GM19035 (cell line): Measurements from ENCODE around the gene LYZ.
A peak's percentile ranks its signal among the peaks of the same experiment; 100 is the strongest.

Source experiments
- ATAC-seq: cut with Tn5 transposase; IDR thresholded peaks from one replicate; pipeline ENCODE4 v1.9.1; 2021; ENCODE audit not compliant: unreplicated experiment

Gene LYZ

GRCh38 chr12:69338120-69338859 is 9.9 kb upstream of the LYZ start:
- ATAC-seq = no peak

DNA sequence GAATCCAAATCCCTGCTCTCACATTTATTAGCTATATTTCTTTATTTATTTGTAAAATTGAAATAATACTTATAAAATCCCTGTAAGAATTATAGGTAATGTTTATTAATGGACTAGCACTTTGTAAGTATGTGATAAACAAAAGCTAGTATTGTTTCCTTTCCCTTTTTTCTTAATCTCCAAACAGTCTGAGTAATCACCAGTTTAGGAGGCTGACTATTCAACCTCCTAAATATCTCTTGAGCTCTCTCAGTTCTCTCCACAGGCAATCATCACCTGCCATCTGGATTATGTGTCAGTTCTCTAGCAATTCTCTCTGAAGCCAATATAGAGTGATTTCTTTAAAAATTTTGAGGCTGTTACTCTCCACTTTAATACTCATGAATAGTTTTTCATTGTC is 9.2 kb upstream of the LYZ start:
- no peak for ATAC-seq

GRCh38 chr12:69339999-69340398 is 8.2 kb upstream of the LYZ start:
- ATAC-seq = no peak

DNA sequence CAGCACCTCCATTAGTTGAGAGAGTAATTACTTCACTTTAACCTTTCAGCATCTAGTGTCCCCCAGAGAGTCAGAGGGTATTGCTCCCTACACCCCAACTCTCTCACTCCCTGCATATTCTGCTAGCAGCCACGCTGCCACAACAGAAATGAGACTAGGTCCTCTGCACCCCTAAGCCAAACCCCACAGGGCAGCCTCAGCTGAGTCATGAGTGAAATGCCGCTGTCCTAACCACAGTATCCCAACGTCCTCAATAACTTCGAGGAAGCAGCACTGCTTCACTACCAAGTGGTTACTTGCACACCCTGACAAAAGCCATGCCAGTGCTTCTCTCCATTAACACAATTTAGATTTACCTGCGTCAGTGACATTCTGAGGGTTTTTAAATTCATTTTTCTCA is 6.9 kb upstream of the LYZ start:
- ATAC-seq = no peak

GRCh38 chr12:69342421-69342820 is 5.8 kb upstream of the LYZ start:
- ATAC-seq = no peak

DNA sequence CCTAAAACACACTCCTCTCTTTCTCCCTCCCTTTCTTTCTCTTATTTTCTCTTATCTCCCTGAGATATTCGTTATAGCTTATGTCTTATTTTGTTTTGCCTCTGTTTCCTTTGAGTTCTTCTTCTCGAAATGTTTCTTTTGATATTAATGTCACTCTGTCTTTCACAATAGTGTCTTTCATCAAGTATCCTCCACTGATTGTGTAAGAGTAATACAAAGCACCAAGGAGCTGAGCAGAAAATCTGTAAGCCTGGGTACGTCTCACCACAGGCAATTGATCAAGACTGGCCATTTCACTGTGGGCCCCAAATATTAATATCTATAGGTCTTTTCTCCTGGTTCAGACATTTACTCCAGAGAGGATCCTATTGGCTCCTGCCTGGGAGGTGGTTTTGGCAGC is 4.8 kb upstream of the LYZ start:
- ATAC-seq = no peak

GRCh38 chr12:69343885-69344612 is 4.1 kb upstream of the LYZ start:
- no peak for ATAC-seq

DNA sequence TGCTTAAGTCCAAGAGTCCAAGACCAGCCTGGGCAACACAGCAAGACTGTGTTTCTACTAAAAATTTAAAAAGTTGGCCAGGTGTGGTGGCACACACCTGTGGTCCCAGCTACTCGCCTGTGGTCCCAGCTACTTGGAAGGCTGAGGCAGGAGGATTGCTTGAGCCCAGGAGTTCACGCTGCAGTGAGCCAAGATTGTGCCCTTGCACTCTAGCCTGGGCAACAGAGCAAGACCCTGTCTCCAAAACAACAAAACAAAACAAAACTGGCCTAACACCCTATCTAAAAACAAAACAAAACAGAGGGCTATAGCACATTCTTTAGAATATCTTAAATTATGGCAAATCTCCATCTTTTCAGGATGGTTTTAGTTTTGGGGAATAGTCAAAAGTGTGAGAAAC is 3.1 kb upstream of the LYZ start:
- no peak for ATAC-seq

DNA sequence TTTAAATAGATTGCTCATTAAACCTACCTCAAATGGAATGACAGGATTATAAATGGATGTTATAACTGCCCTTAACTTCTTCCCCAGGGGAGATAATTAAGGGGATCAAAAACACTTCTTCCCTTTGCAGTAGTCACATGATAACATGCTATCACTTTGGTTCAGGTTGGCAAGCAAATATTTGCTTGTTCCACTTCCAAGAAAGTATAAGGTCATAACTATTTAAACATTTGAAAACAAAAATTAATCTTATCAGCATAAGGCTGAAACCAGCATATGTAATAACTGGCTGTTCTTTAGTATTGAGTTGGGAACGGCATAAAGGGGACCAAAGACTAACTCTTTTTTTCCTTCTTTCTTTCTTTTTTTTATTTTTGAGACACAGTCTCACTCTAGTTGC is 2.4 kb upstream of the LYZ start:
- no peak for ATAC-seq

GRCh38 chr12:69350002-69350626 is 1.9 kb downstream of the LYZ start:
- ATAC-seq = no peak

DNA sequence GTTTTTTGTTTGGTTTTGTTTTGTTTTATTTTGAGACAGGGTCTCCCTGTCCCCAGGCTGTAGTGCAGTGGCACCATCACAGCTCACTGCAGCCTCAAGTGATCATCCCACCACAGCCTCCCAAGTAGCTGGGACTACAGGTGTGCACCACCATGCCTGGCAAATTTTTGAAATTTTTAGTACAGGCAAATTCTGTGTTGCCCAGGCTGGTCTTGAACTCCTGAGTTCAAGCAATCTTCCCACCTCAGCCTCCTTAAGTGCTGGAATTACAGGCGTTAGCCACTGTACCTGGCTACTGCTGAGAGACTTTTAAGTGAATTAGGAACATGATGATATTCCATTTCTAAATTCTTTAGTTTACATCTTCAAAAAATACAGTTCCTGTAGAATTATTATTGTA is 2.6 kb downstream of the LYZ start:
- no peak for ATAC-seq

- no peak for ATAC-seq
Measured at GRCh38 chr12:69351462-69352236, 3.5 kb downstream of the LYZ start.

- no peak for ATAC-seq
Measured at GRCh38 chr12:69352904-69353303, 4.7 kb downstream of the LYZ start.

- ATAC-seq = no peak
Measured at GRCh38 chr12:69354172-69354555, 6.0 kb downstream of the LYZ start.

DNA sequence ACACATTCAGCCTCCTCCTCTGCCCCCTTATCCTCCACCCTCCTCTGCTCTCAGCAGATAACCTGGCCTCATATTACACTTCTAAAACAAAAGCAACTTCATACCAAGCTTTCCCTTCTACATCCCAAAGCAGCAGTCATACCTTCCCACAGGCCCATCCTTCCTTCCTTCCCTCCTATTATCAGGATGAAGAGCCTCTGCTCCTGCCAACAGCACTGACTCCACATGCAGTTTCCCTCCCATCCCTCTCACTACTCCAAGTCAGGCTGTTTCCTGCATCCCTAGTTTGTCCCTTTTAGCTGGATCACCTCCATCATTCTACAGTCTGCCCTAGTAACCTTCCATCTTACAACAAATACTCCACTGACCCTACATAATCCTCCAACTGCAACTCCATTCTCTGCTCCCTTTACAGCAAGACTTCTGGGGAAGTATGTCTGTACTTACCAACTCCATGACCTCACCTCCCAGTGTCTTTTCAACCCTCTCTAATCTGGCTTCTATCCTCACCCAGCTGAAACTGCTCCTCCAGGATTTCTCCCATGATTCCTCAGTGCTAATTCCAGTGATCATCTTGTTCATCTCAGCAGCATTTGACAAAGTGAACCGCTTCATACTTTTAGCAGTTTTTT is 6.5 kb downstream of the LYZ start:
- no peak for ATAC-seq

GRCh38 chr12:69355363-69356028 is 7.3 kb downstream of the LYZ start:
- no peak for ATAC-seq

GRCh38 chr12:69359531-69360347 is 11.6 kb downstream of the LYZ start, which contains the start of gene YEATS4:
TSS of gene YEATS4 (plus strand) at chr12:69359743. CDS start at chr12:69359973, 230 bp downstream.
- ATAC-seq = peak; percentile 81

- no peak for ATAC-seq
Measured at GRCh38 chr12:69360348-69360672, 12.1 kb downstream of the LYZ start.

- ATAC-seq = no peak
Measured at GRCh38 chr12:69366796-69367195, 18.6 kb downstream of the LYZ start.

- no peak for ATAC-seq
Measured at GRCh38 chr12:69368171-69368570, 20.0 kb downstream of the LYZ start.
